Keratinocyte (primary cell): Measurements from ENCODE around the gene CHRNG. TPM values are rescaled to one million over a fixed set of nuclear protein-coding genes. Genes with fewer than 3 reads are reported as not detected.

Source experiments
- DNase-seq: peaks from one replicate; pipeline ENCODE4 v3.0.0-alpha.2; 2011; ENCODE audit warnings: low read depth, missing footprints, low spot score
- FAIRE-seq: peaks from 2 replicates; lab custom pipeline; 2011; peaks lifted over from hg19 to GRCh38; lab: Jason Lieb, UNC
- H2AFZ ChIP-seq: 2 replicates; pipeline ENCODE4 v1.6.0; 2012; ENCODE audit warnings: low read length, control low read depth, inconsistent platforms; ENCODE audit not compliant: control insufficient read depth
- H3K27ac ChIP-seq: 2 replicates; pipeline ENCODE4 v1.5.1; 2011; ENCODE audit warnings: low read length; ENCODE audit not compliant: control insufficient read depth, insufficient read depth
- H3K27me3 ChIP-seq: 3 replicates; pipeline ENCODE4 v1.6.0; 2011; ENCODE audit warnings: low read length; ENCODE audit not compliant: control insufficient read depth, insufficient read depth; ENCODE audit errors: extremely low read depth
- H3K36me3 ChIP-seq, 2 experiments: 2 replicates in 1 of 2; 3 replicates in 1 of 2; pipeline ENCODE4 v1.5.1; 2011; ENCODE audit warnings: low read length in 2 of 2, mild to moderate bottlenecking in 1 of 2; ENCODE audit not compliant: control insufficient read depth in 2 of 2, insufficient read depth in 2 of 2; ENCODE audit errors: extremely low read depth in 1 of 2
- H3K4me1 ChIP-seq: 3 replicates; pipeline ENCODE4 v1.5.1; 2011; ENCODE audit warnings: low read length; ENCODE audit not compliant: control insufficient read depth, insufficient read depth; ENCODE audit errors: extremely low read depth
- H3K4me2 ChIP-seq: 3 replicates; pipeline ENCODE4 v1.6.0; 2011; ENCODE audit warnings: low read depth, low read length; ENCODE audit not compliant: control insufficient read depth, insufficient read depth; ENCODE audit errors: extremely low read depth
- H3K4me3 ChIP-seq, 3 experiments: fragments of 200-600 bp in 1 of 3; sonication (generic) in 1 of 3; 2 replicates in 2 of 3; 3 replicates in 1 of 3; pipeline ENCODE4 v1.5.1; 2011 to 2016; ENCODE audit warnings: low read length in 3 of 3, mild to moderate bottlenecking in 3 of 3, control low read depth in 2 of 3, inconsistent platforms in 1 of 3, low read depth in 1 of 3, mixed read lengths in 1 of 3, mixed run types in 1 of 3, moderate library complexity in 1 of 3; ENCODE audit not compliant: control insufficient read depth in 2 of 3, insufficient read depth in 2 of 3; ENCODE audit errors: extremely low read depth in 1 of 3
- H3K79me2 ChIP-seq: 2 replicates; pipeline ENCODE4 v1.6.0; 2012; ENCODE audit warnings: low read length; ENCODE audit not compliant: control insufficient read depth, insufficient read depth
- H3K9ac ChIP-seq: 3 replicates; pipeline ENCODE4 v1.6.0; 2011; ENCODE audit warnings: low read length; ENCODE audit not compliant: control insufficient read depth, insufficient read depth; ENCODE audit errors: extremely low read depth
- H3K9me1 ChIP-seq: 3 replicates; pipeline ENCODE4 v1.6.0; 2011; ENCODE audit warnings: low read length; ENCODE audit not compliant: control insufficient read depth, insufficient read depth; ENCODE audit errors: extremely low read depth
- H3K9me3 ChIP-seq: 2 replicates; pipeline ENCODE4 v1.5.1; 2012; ENCODE audit warnings: low read depth, low read length; ENCODE audit not compliant: control insufficient read depth
- H4K20me1 ChIP-seq: 3 replicates; pipeline ENCODE4 v1.6.0; 2011; ENCODE audit warnings: low read length; ENCODE audit not compliant: control insufficient read depth, insufficient read depth; ENCODE audit errors: extremely low read depth
- EZH2 ChIP-seq: IDR thresholded peaks from one replicate; pipeline ENCODE4 v1.6.1; 2012; ENCODE audit warnings: inconsistent platforms, mild to moderate bottlenecking, low read length, moderate library complexity
- dilution Hi-C: fragments of 300-500 bp; cut with MboI; formaldehyde crosslinking; loops from one replicate; pipeline ENCODE4 v1.7.0; 2020; ENCODE audit warnings: low sequenced_read_pairs; ENCODE audit not compliant: extremely low pct_ligation_motif_present
- polyA plus RNA-seq, 5 experiments: library from polyadenylated mRNA; depleted of rRNA in 3 of 5; stranded (reverse) in 3 of 5; stranded (forward) in 1 of 5; unstranded in 1 of 5; fragments of >200 nt; gene quantifications; 1 replicate in 1 of 5; 2 replicates in 3 of 5; 3 replicates in 1 of 5; pipeline versions ENCODE4 v1.2.1 to v1.2.3, GENCODE V29; 2011 to 2012; ENCODE audit warnings: missing spikeins in 2 of 5, low read depth in 1 of 5, low replicate concordance in 1 of 5
- TF ChIP-seq, protein P1 (sequence below), 3 experiments: IDR thresholded peaks in 1 of 3; conservative IDR thresholded peaks in 1 of 3; optimal IDR thresholded peaks in 1 of 3; 2 replicates in 2 of 3; 3 replicates in 1 of 3; pipeline versions ENCODE3 to v1.5.1; 2011; ENCODE audit warnings: low read length in 3 of 3, mild to moderate bottlenecking in 3 of 3, moderate library complexity in 2 of 3, control low read depth in 1 of 3, inconsistent platforms in 1 of 3; ENCODE audit not compliant: insufficient read depth in 2 of 3; ENCODE audit errors: extremely low read depth in 1 of 3

CHRNG gene
- polyA plus RNA-seq, 1 donor (not counting 4 experiments of a cell fraction or from before 2014, with no cell fraction given), result not detected

DNA sequence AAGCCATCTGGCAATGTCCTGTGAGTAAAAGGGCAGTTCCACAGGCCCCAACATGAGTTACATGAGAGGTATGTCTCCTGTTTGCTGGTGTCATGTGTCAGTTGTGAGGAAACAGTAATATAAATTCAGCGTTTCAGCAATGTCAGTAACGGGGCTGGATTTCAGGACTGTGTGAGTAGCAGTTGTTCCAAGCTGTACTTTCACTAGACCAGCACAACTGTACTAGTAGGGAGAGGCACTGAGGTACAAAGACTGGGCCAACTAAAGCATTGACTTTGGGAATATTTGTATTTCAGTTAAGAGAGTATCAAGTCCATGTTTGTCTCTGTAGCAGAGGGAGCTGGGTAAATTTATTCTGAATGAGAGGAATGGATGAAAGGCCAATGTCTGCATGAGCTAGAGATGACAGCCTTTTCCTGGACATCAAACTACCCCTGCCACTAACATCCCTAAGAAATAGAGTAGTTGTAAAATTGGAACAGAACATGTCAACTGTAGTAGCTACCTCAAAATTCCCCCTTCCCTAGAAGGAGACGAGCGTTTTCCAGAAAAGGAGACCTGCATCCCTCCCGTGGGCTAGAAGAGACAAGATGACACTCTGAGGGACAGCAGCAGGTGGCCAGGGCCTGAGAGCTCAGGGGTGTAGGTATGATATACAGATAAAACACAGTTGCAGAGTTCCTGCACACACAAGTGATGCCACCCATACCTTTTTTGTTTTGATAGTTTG, 35.3 kb downstream of the CHRNG start:
- Histone ChIP-seq H3K36me3 (peaks cover 2 to 17% of the 10 kb centered on the region in 2 experiments), H3K27ac (no peak overlapping the region), H3K9me3 (no peaks in the 10 kb centered on the region), H3K27me3 (no peaks in the 10 kb centered on the region), H3K4me2 (no peak overlapping the region), H3K9me1 (no peaks in the 10 kb centered on the region), H3K4me3 (no peak overlapping the region), H3K4me1 (no peaks in the 10 kb centered on the region), H3K9ac (no peak overlapping the region), H2AFZ (no peak overlapping the region), H3K79me2 (no peaks in the 10 kb centered on the region), H4K20me1 (no peaks in the 10 kb centered on the region)
- FAIRE-seq (no peak), DNase-seq (no peak)
- dilution Hi-C loops, result no loop called here
- TF ChIP-seq EZH2, result no peak
- TF ChIP-seq, protein P1, sequence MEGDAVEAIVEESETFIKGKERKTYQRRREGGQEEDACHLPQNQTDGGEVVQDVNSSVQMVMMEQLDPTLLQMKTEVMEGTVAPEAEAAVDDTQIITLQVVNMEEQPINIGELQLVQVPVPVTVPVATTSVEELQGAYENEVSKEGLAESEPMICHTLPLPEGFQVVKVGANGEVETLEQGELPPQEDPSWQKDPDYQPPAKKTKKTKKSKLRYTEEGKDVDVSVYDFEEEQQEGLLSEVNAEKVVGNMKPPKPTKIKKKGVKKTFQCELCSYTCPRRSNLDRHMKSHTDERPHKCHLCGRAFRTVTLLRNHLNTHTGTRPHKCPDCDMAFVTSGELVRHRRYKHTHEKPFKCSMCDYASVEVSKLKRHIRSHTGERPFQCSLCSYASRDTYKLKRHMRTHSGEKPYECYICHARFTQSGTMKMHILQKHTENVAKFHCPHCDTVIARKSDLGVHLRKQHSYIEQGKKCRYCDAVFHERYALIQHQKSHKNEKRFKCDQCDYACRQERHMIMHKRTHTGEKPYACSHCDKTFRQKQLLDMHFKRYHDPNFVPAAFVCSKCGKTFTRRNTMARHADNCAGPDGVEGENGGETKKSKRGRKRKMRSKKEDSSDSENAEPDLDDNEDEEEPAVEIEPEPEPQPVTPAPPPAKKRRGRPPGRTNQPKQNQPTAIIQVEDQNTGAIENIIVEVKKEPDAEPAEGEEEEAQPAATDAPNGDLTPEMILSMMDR (optimal IDR thresholded peaks at IDR 0.05 in 1 of 3, IDR thresholded peaks at IDR 0.05 in 1 of 3, conservative IDR thresholded peaks at IDR 0.05 in 1 of 3; ENCODE audit: extremely low read depth in 1 of 3, insufficient read depth in 2 of 3, low read length in 3 of 3), result no peak

- DNase-seq, result no peak
- no peaks in the 10 kb centered on the region for H3K9me3 ChIP-seq
- peaks cover 2 to 12% of the 10 kb centered on the region in 2 experiments for H3K36me3 ChIP-seq
- no peak overlapping the region for H3K27ac ChIP-seq
- H3K27me3 ChIP-seq, result no peaks in the 10 kb centered on the region
- dilution Hi-C loops, result no loop called here
- TF ChIP-seq, protein P1 (optimal IDR thresholded peaks at IDR 0.05 in 1 of 3, IDR thresholded peaks at IDR 0.05 in 1 of 3, conservative IDR thresholded peaks at IDR 0.05 in 1 of 3; ENCODE audit: extremely low read depth in 1 of 3, insufficient read depth in 2 of 3, low read length in 3 of 3), result no peak
- TF ChIP-seq EZH2, result no peak
- no peak for FAIRE-seq
- H4K20me1 ChIP-seq, result no peaks in the 10 kb centered on the region
- no peak overlapping the region for H2AFZ ChIP-seq
- H3K9me1 ChIP-seq, result no peaks in the 10 kb centered on the region
- no peaks in the 10 kb centered on the region for H3K79me2 ChIP-seq
- H3K9ac ChIP-seq, result no peak overlapping the region
- no peak overlapping the region for H3K4me2 ChIP-seq
- H3K4me3 ChIP-seq, result no peak overlapping the region
- H3K4me1 ChIP-seq, result no peaks in the 10 kb centered on the region
These were observed 35.9 kb downstream of the CHRNG start for GRCh38 chr2:232575404-232575746.
